Left lung (tissue), 10 donors: Measurements from ENCODE around the gene NCKAP1. TPM values are rescaled to one million over a fixed set of nuclear protein-coding genes. Genes with fewer than 3 reads are reported as not detected.

Experiments
- ATAC-seq: fragments of 200-7000 bp; cut with Tn5 transposase; one replicate; pipeline ENCODE4 v1.9.1; 2020; ENCODE audit warnings: moderate library complexity
- DNase-seq, 4 donors: peaks; one replicate each; pipeline ENCODE4 v3.0.0-alpha.2; 2013 to 2020
- H3K27ac ChIP-seq, 2 donors: fragments of 200-600 bp; sonication (generic) in 1 of 2; one replicate each; pipeline versions ENCODE4 v1.5.0 to v1.8.0; 2020 to 2021
- H3K27me3 ChIP-seq, 2 donors: fragments of 200-600 bp; sonication (generic) in 1 of 2; one replicate each; pipeline versions ENCODE4 v1.5.0 to v1.8.0; 2020 to 2021
- H3K36me3 ChIP-seq, 2 donors: fragments of 200-600 bp; sonication (generic) in 1 of 2; one replicate each; pipeline versions ENCODE4 v1.5.0 to v1.8.0; 2020 to 2021
- H3K4me1 ChIP-seq, 2 donors: fragments of 200-600 bp; one replicate each; pipeline ENCODE4 v1.8.0; 2021
- H3K4me3 ChIP-seq, 2 donors: fragments of 200-600 bp; sonication (generic) in 1 of 2; one replicate each; pipeline versions ENCODE4 v1.5.0 to v1.8.0; 2020 to 2021; ENCODE audit warnings: mild to moderate bottlenecking in 1 of 2
- H3K9me3 ChIP-seq, 2 donors: fragments of 200-600 bp; sonication (generic) in 1 of 2; one replicate each; pipeline versions ENCODE4 v1.5.0 to v1.8.0; 2020 to 2021
- intact Hi-C, 2 donors: fragments of 100-400 bp; cut with DNase I; formaldehyde crosslinking; loops; one replicate each; pipeline versions ENCODE4 v1.11.2 to v1.14.2; 2022
- polyA plus RNA-seq, 6 donors: library from polyadenylated mRNA; unstranded; fragments of 120-200 nt; gene quantifications; one replicate each; pipeline ENCODE4 v1.2.1, GENCODE V29; 2013; ENCODE audit not compliant: insufficient read length in 6 of 6
- total RNA-seq, 2 donors: library from RNA; stranded (reverse); fragmentation: NEBNext Ultra II Directional; extraction: Animal tissue kit (Norgen Biotek cat#: 25700); gene quantifications; one replicate each; pipeline ENCODE4 v1.2.1, GENCODE V29; 2021
- TF ChIP-seq, protein P1 (sequence below), 2 donors: fragments of 200-600 bp; sonication (generic) in 1 of 2; IDR thresholded peaks; one replicate each; pipeline versions ENCODE4 v1.5.0 to v1.8.0; 2021; ENCODE audit warnings: antibody characterized with exemption in 2 of 2
- donor health status: DM: no; HTN: yes; CAD: no.
- donor health status: DM: no; HTN: no; CAD: no.

Gene NCKAP1
- total and polyA plus RNA-seq, 8 donors, result 98.3 to 128 (median 117) TPM

DNA sequence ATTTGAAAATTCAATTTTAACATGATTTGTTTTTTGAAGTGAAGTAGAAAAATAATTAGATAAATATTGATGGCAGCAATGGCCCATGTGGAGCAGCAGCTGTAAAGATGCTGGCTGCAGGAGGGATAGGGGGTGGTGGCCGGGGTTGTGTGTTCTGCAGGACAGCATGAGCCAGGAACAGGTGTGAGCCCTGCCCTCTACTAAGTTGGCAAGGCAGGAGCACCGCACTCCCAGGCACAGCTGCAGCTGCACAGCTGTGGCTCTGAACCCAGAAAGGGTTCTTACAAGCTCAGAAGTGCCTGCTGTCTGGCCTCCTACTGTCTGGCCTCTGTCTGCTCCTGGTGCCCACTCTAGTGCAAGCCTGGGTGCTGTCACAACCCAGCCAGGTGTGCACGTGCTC is 30.3 kb upstream of the NCKAP1 start:
- H3K36me3 ChIP-seq, result no peaks in the 10 kb centered on the region
- H3K27ac ChIP-seq, result no peak overlapping the region
- H3K9me3 ChIP-seq, result peaks cover 0 to 4% of the 10 kb centered on the region in 2 donors
- no peaks in the 10 kb centered on the region for H3K4me1 ChIP-seq
- no peak for DNase-seq
- H3K4me3 ChIP-seq, result no peak overlapping the region
- H3K27me3 ChIP-seq, result peaks cover 0 to 6% of the 10 kb centered on the region in 2 donors
- intact Hi-C loops, result no loop called here
- no peak for ATAC-seq
- TF ChIP-seq, protein P1, sequence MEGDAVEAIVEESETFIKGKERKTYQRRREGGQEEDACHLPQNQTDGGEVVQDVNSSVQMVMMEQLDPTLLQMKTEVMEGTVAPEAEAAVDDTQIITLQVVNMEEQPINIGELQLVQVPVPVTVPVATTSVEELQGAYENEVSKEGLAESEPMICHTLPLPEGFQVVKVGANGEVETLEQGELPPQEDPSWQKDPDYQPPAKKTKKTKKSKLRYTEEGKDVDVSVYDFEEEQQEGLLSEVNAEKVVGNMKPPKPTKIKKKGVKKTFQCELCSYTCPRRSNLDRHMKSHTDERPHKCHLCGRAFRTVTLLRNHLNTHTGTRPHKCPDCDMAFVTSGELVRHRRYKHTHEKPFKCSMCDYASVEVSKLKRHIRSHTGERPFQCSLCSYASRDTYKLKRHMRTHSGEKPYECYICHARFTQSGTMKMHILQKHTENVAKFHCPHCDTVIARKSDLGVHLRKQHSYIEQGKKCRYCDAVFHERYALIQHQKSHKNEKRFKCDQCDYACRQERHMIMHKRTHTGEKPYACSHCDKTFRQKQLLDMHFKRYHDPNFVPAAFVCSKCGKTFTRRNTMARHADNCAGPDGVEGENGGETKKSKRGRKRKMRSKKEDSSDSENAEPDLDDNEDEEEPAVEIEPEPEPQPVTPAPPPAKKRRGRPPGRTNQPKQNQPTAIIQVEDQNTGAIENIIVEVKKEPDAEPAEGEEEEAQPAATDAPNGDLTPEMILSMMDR (IDR thresholded peaks at IDR 0.05), result no peak

DNA sequence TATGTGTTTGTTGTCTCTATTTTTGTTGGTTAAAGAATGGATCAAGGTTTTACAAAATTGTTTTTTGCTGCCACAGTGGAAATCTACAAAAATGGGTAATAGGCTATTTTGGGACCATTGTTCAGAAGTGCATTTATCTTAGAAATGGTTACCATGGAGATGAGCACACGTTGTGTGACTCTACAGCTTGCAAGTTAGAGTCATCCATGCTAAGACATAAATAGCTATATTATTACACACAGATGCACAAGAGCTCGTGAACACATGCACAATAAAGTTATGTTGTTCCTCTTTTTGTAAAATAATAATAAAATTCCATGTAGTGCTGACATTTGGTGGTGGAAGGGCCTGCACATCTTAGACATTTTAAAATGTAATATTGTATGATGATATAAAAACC is 24.8 kb upstream of the NCKAP1 start:
- Histone ChIP-seq H3K9me3 (no peaks in the 10 kb centered on the region), H3K36me3 (no peaks in the 10 kb centered on the region), H3K4me3 (no peak overlapping the region), H3K4me1 (no peaks in the 10 kb centered on the region), H3K27me3 (peaks cover 0 to 12% of the 10 kb centered on the region in 2 donors), H3K27ac (no peak overlapping the region)
- TF ChIP-seq, protein P1 (IDR thresholded peaks at IDR 0.05), result no peak
- intact Hi-C loops, result no loop called here
- no peak for ATAC-seq
- no peak for DNase-seq

DNA sequence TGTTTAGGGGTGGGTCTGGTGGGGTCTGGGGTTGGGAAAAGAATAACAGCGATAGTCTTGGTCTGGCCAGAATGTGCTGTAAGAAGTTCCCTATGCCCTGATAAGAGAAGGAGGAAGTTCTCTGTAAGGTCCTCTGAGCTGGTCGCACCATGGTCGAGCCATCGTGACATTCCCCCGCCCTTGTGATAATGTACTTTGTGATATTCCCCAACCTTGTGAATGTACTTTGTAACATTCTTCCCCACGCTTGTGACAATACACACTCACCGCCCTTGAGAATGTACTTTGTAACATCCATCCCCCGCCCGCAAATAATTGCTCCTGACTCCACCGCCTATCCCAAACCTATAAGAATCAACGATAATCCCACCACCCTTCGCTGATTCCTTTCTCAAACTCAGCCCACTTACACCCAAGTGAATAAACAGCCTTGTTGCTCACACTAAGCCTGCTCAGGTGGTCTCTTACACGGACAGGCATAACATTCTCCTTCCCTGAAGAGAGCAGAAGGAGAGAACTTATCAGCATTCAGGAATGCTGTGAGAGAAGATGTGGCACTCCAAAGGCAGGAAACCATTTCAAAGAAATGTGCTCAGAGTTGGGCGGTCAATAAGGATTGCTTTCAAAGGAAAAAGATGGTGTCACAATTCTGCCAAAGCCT is 22.4 kb upstream of the NCKAP1 start:
- ATAC-seq (no peak), DNase-seq (no peak)
- intact Hi-C loops, result no loop called here
- H3K27ac ChIP-seq, result no peak overlapping the region
- no peaks in the 10 kb centered on the region for H3K4me1 ChIP-seq
- no peak overlapping the region for H3K4me3 ChIP-seq
- H3K9me3 ChIP-seq, result no peaks in the 10 kb centered on the region
- TF ChIP-seq, protein P1 (IDR thresholded peaks at IDR 0.05), result no peak
- no peaks in the 10 kb centered on the region for H3K36me3 ChIP-seq
- H3K27me3 ChIP-seq, result peaks cover 0 to 12% of the 10 kb centered on the region in 2 donors

DNA sequence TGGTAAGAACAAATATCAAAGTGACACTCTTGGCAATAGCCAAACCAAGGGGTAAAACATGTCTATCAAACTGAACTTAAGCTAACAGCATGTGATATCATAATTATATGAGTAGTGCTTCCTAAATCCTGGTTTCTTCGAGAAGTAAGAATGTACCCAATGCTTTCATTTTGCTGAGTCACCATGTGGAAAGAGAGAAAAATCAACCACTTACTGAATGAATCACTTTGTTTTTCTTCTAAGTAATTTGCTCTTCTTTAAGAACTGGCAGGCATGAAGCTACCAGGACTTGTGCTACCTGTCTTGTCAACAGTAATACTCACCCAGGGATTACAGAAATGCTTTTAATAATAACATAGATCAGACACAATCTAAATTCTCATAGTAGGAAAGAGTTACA is 21.3 kb upstream of the NCKAP1 start:
- H3K4me1 ChIP-seq, result no peaks in the 10 kb centered on the region
- no peaks in the 10 kb centered on the region for H3K36me3 ChIP-seq
- H3K4me3 ChIP-seq, result no peak overlapping the region
- peak; percentile 58 for ATAC-seq
- no peak overlapping the region for H3K27ac ChIP-seq
- peaks cover 0 to 6% of the 10 kb centered on the region in 2 donors for H3K27me3 ChIP-seq
- TF ChIP-seq, protein P1 (IDR thresholded peaks at IDR 0.05), result no peak
- intact Hi-C loops, result no loop called here
- DNase-seq, result no peak
- H3K9me3 ChIP-seq, result no peaks in the 10 kb centered on the region

DNA sequence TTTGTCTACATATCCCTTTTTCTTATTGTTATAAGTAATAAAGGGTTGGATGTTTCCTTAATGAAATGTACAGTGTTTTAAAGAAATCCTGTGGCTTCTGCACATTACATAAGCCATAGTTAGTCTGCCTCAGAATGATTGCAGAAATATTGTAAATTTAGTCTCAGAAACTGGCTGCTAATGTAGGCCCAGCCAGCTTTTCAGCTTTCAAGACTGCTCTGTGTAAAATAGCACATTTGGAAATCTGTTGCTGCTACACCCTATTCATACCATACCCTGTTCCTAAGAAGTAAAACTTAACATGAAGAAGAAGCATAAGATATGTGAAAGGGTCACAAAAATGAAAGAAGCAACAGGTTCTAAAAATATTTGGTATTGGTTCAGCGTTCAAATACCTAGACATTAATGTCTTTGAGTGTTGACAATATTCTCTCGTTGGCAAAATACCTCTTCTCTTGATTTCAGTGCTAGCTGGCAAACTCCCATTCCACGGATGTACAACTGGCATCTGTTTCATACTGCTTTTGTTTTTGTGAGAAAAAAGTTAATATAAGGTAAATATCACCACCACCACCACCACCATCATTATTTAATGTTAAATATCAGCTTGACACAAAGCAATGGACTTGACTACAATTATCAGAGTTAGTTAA is 19.2 kb upstream of the NCKAP1 start:
- TF ChIP-seq, protein P1 (IDR thresholded peaks at IDR 0.05), result no peak
- no peak for ATAC-seq
- no peak for DNase-seq
- Histone ChIP-seq H3K36me3 (no peaks in the 10 kb centered on the region), H3K27ac (no peak overlapping the region), H3K9me3 (no peaks in the 10 kb centered on the region), H3K4me1 (no peaks in the 10 kb centered on the region), H3K4me3 (no peak overlapping the region), H3K27me3 (peaks cover 0 to 12% of the 10 kb centered on the region in 2 donors)
- intact Hi-C loops, result no loop called here
